H1 (cell line): ENCODE results near the gene KDELR1. TPM values are rescaled to one million over a fixed set of nuclear protein-coding genes. Genes with fewer than 3 reads are reported as not detected.

Source experiments
- BACH1 ChIP-seq: IDR thresholded peaks from 2 replicates; pipeline ENCODE4 v1.6.1; 2012; ENCODE audit warnings: low read length, improper control_type of control experiment
- BCL11A ChIP-seq, 2 experiments: IDR thresholded peaks; one replicate each; pipeline ENCODE4 v1.6.1; 2011; ENCODE audit warnings: low read depth in 2 of 2, low read length in 2 of 2, mild to moderate bottlenecking in 2 of 2
- CTBP2 ChIP-seq: IDR thresholded peaks from 2 replicates; pipeline ENCODE4 v1.7.0; 2011; ENCODE audit warnings: borderline replicate concordance, mild to moderate bottlenecking, moderate library complexity, mixed read lengths, low read length; ENCODE audit not compliant: insufficient read depth, insufficient read length
- EP300 ChIP-seq, 2 experiments: IDR thresholded peaks; 1 replicate in 1 of 2; 2 replicates in 1 of 2; pipeline ENCODE4 v1.6.1; 2011 to 2012; ENCODE audit warnings: low read depth in 2 of 2, low read length in 2 of 2, mild to moderate bottlenecking in 2 of 2, borderline replicate concordance in 1 of 2, inconsistent platforms in 1 of 2, moderate library complexity in 1 of 2
- SP1 ChIP-seq: IDR thresholded peaks from 2 replicates; pipeline ENCODE4 v1.6.1; 2011; ENCODE audit warnings: low read depth, low read length
- SP4 ChIP-seq: IDR thresholded peaks from 2 replicates; pipeline ENCODE4 v1.6.1; 2012; ENCODE audit warnings: low read length, inconsistent platforms
- YY1 ChIP-seq: IDR thresholded peaks from 2 replicates; pipeline ENCODE4 v1.6.1; 2011; ENCODE audit warnings: low read depth, mild to moderate bottlenecking, low read length
- polyA plus RNA-seq, 7 experiments: library from polyadenylated mRNA; depleted of rRNA in 3 of 7; stranded (reverse) in 5 of 7; unstranded in 2 of 7; fragments of >200 nt in 5 of 7; fragments of 200-250 nt in 2 of 7; gene quantifications; 1 replicate in 5 of 7; 2 replicates in 1 of 7; 4 replicates in 1 of 7; pipeline versions ENCODE4 v1.2.1 to v1.2.3, GENCODE V29; 2011 to 2013; ENCODE audit warnings: missing spikeins in 2 of 7, mixed read lengths in 2 of 7
- total RNA-seq: library from RNA; stranded (reverse); fragmentation: NEBNext Ultra II Directional; extraction: Animal tissue kit (Norgen Biotek cat#: 25700); gene quantifications from 2 replicates; pipeline ENCODE4 v1.2.1, GENCODE V29; 2021

The KDELR1 gene
- total and polyA plus RNA-seq, 2 of the 8 experiments (the other 6 are each of a cell fraction or from before 2014, with no cell fraction given) = 225 to 231 TPM

DNA sequence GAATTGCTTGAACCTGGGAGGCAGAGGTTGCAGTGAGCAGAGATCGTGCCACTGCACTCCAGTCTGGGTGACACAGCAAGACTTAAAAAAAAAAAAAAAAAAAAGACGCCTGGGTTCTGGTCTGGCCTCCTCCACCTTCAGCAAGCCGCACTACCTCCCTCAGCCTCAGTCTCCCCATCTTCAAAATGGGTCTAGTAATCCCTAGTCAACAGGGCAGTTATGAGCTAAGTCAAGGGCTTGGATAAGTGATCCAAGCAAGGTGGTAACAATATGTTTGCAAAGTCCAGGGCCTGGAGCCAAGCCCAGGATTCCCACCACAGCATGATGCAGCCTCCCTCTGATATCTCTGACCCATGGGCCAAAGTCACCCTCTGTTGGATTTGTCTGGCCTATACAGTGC, 4.4 kb downstream of the KDELR1 start (continued):
- TF ChIP-seq BACH1 (no peak), SP1 (no peak), SP4 (no peak), CTBP2 (no peak), BCL11A (IDR thresholded peaks at IDR 0.05; ENCODE audit: low read depth in 2 of 2, low read length in 2 of 2) (no peak), EP300 (IDR thresholded peaks at IDR 0.05; ENCODE audit: borderline replicate concordance in 1 of 2, low read depth in 2 of 2, low read length in 2 of 2) (no peak), YY1 (no peak)
